HAP-1 (cell line): ENCODE results near the gene UBASH3B.
"Not testable (repeated sequence)": the region's sequence is repeated elsewhere in the genome, so short reads cannot be mapped to it uniquely, and the experiment has no call there.

Source experiments
- DNase-seq, 2 experiments: peaks; one replicate each; pipeline ENCODE4 v3.0.0-alpha.2; 2016 to 2020; ENCODE audit warnings: low spot score in 2 of 2
- H3K27me3 ChIP-seq: fragments of 250-450 bp; sonication (Bioruptor Pico); 2 replicates; pipeline ENCODE4 v1.5.1; 2020; ENCODE audit warnings: low read depth, mild to moderate bottlenecking, moderate library complexity
- H3K36me3 ChIP-seq: fragments of 250-450 bp; sonication (Bioruptor Pico); replicated peaks from 2 replicates; pipeline ENCODE4 v1.5.1; 2020; ENCODE audit warnings: mild to moderate bottlenecking
- H3K4me1 ChIP-seq: fragments of 250-450 bp; sonication (Bioruptor Pico); 2 replicates; pipeline ENCODE4 v1.5.1; 2020; ENCODE audit warnings: mild to moderate bottlenecking
- H3K4me3 ChIP-seq: fragments of 250-450 bp; sonication (Bioruptor Pico); 2 replicates; pipeline ENCODE4 v1.5.1; 2020; ENCODE audit warnings: mild to moderate bottlenecking, moderate library complexity
- H3K9me3 ChIP-seq: fragments of 250-450 bp; sonication (Bioruptor Pico); 2 replicates; pipeline ENCODE4 v1.5.1; 2020; ENCODE audit warnings: mild to moderate bottlenecking, moderate library complexity
- in situ Hi-C: fragments of 300-500 bp; cut with MboI; formaldehyde crosslinking; loops from 3 replicates; pipeline ENCODE4 v1.14.3; 2020; ENCODE audit warnings: low sequenced_read_pairs, inconsistent platforms, mixed read lengths

Gene UBASH3B, protein sequence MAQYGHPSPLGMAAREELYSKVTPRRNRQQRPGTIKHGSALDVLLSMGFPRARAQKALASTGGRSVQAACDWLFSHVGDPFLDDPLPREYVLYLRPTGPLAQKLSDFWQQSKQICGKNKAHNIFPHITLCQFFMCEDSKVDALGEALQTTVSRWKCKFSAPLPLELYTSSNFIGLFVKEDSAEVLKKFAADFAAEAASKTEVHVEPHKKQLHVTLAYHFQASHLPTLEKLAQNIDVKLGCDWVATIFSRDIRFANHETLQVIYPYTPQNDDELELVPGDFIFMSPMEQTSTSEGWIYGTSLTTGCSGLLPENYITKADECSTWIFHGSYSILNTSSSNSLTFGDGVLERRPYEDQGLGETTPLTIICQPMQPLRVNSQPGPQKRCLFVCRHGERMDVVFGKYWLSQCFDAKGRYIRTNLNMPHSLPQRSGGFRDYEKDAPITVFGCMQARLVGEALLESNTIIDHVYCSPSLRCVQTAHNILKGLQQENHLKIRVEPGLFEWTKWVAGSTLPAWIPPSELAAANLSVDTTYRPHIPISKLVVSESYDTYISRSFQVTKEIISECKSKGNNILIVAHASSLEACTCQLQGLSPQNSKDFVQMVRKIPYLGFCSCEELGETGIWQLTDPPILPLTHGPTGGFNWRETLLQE

GRCh38 chr11:122655527-122656072, at the start of gene UBASH3B:
TSS of gene UBASH3B (plus strand) at chr11:122655722. CDS start at chr11:122656050, 328 bp downstream.
- no peaks in the 10 kb centered on the region for H3K9me3 ChIP-seq
- H3K27me3 ChIP-seq: 0 out of 2 replicates have a peak, but pooled peaks cover 3% of the 10 kb centered on the region
- peak within 1 kb of the TSS; percentile 64 for H3K4me3 ChIP-seq
- H3K36me3 ChIP-seq: no peaks in the 10 kb centered on the region
- H3K4me1 ChIP-seq: no peaks in the 10 kb centered on the region
- in situ Hi-C loops: no loop called here
- DNase-seq: peak; percentile 84 to 86

GRCh38 chr11:122607162-122607561, 48.4 kb upstream of the UBASH3B start:
- H3K4me1 ChIP-seq, DNase-seq, H3K36me3 ChIP-seq, H3K27me3 ChIP-seq, H3K4me3 ChIP-seq, in situ Hi-C loops, H3K9me3 ChIP-seq: not testable (repeated sequence)

DNA sequence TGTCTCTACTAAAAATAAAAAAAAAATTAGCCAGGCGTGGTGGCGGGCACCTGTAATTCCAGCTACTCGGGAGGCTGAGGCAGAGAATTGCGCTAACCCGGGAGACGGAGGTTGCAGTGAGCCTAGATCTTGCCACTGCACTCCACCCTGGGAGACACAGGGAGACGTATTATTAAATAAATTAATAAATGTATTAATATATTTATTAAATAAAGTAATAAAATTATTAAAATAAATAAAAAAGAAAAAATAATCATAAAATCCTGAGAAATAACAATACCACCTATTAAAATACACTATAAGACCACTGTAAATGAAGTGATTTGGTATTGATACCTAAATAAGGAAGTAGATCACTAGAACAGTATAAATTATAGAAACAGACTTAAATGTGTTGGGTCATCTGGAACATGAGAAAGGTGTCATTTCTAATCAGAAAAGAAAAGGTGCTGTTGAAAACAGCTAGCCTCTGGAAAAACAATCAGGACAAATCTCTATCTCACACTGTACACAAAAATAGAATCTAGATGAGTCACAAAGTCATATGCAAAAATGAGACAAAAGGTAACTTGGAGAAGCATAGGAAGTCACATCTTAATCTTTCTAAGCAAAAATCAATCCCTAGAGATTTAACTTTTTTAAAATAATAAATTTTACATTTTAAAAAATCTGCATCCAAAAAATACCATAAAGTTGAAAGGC, 43.2 kb upstream of the UBASH3B start:
- Histone ChIP-seq H3K4me3 (no peak overlapping the region), H3K27me3 (no peaks in the 10 kb centered on the region), H3K36me3 (no peaks in the 10 kb centered on the region), H3K4me1 (no peaks in the 10 kb centered on the region), H3K9me3 (no peaks in the 10 kb centered on the region)
- in situ Hi-C loops: no loop called here
- no peak for DNase-seq

- in situ Hi-C loops: no loop called here
- DNase-seq: no peak
- no peaks in the 10 kb centered on the region for H3K36me3 ChIP-seq
- no peak overlapping the region for H3K4me3 ChIP-seq
- H3K9me3 ChIP-seq: no peaks in the 10 kb centered on the region
- no peaks in the 10 kb centered on the region for H3K4me1 ChIP-seq
- 0 out of 2 replicates have a peak, but pooled peaks cover 3% of the 10 kb centered on the region for H3K27me3 ChIP-seq
Observed at GRCh38 chr11:122616718-122617117, 38.8 kb upstream of the UBASH3B start.

DNA sequence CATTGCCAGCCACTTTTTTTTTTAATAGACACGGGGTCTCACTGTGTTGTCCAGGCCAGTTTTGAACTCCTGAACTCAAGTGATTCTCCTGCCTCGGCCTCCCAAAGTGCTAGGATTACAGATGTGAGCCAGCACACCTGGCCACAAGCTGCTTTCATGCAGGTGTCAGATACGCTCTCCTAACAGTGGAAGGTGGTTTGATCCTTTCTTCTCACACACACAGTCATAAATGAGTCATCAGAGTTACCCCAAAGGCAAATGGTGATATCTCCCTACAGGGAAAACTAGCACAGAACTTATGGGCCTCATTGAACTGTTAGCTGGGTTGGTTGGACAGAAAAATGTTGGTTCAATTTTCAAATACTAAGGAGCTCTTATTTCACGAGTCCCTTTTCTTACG, 38.2 kb upstream of the UBASH3B start:
- Histone ChIP-seq H3K9me3 (no peaks in the 10 kb centered on the region), H3K4me1 (no peaks in the 10 kb centered on the region), H3K4me3 (no peak overlapping the region), H3K27me3 (0 out of 2 replicates have a peak, but pooled peaks cover 3% of the 10 kb centered on the region), H3K36me3 (no peaks in the 10 kb centered on the region)
- no peak for DNase-seq
- in situ Hi-C loops: no loop called here

GRCh38 chr11:122617926-122618325, 37.6 kb upstream of the UBASH3B start:
- Histone ChIP-seq H3K4me1 (no peaks in the 10 kb centered on the region), H3K27me3 (0 out of 2 replicates have a peak, but pooled peaks cover 3% of the 10 kb centered on the region), H3K9me3 (no peaks in the 10 kb centered on the region), H3K4me3 (no peak overlapping the region), H3K36me3 (no peaks in the 10 kb centered on the region)
- DNase-seq: no peak
- in situ Hi-C loops: no loop called here

GRCh38 chr11:122618927-122619326, 36.6 kb upstream of the UBASH3B start:
- Histone ChIP-seq H3K27me3 (0 out of 2 replicates have a peak, but pooled peaks cover 3% of the 10 kb centered on the region), H3K4me1 (no peaks in the 10 kb centered on the region), H3K36me3 (no peaks in the 10 kb centered on the region), H3K4me3 (no peak overlapping the region), H3K9me3 (no peaks in the 10 kb centered on the region)
- no peak for DNase-seq
- in situ Hi-C loops: no loop called here

GRCh38 chr11:122619757-122620156, 35.8 kb upstream of the UBASH3B start:
- Histone ChIP-seq H3K4me3 (no peak overlapping the region), H3K36me3 (no peaks in the 10 kb centered on the region), H3K4me1 (no peaks in the 10 kb centered on the region), H3K27me3 (0 out of 2 replicates have a peak, but pooled peaks cover 3% of the 10 kb centered on the region), H3K9me3 (no peaks in the 10 kb centered on the region)
- in situ Hi-C loops: no loop called here
- no peak for DNase-seq

DNA sequence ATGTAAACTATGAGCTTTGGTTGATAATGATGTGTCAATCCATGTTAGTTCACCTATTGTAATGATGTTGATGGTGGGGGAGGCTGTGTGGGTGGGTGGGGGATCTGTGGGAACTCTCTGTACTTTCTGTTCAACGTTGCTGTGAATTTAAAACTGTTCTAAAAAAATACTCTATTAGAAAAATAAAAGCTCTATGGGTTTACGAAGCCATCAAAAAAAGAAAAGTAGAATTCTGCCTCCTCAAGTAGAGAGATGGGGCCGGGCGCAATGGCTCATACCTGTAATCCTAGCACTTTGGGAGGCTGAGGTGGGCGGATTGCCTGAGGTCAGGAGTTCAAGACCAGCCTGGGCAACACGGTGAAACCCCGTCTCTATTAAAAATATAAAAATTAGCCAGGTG, 30.0 kb upstream of the UBASH3B start:
- H3K36me3 ChIP-seq, in situ Hi-C loops, H3K27me3 ChIP-seq, H3K9me3 ChIP-seq, H3K4me1 ChIP-seq, H3K4me3 ChIP-seq, DNase-seq: not testable (repeated sequence)

- no peak for DNase-seq
- Histone ChIP-seq H3K4me1 (no peaks in the 10 kb centered on the region), H3K4me3 (no peak overlapping the region), H3K9me3 (no peaks in the 10 kb centered on the region), H3K36me3 (no peaks in the 10 kb centered on the region), H3K27me3 (no peaks in the 10 kb centered on the region)
- in situ Hi-C loops: no loop called here
Observed at GRCh38 chr11:122625976-122626665, 29.4 kb upstream of the UBASH3B start.

GRCh38 chr11:122627745-122628144, 27.8 kb upstream of the UBASH3B start:
- Histone ChIP-seq H3K36me3 (no peaks in the 10 kb centered on the region), H3K27me3 (no peaks in the 10 kb centered on the region), H3K9me3 (no peaks in the 10 kb centered on the region), H3K4me3 (no peak overlapping the region), H3K4me1 (no peaks in the 10 kb centered on the region)
- in situ Hi-C loops: no loop called here
- DNase-seq: no peak

DNA sequence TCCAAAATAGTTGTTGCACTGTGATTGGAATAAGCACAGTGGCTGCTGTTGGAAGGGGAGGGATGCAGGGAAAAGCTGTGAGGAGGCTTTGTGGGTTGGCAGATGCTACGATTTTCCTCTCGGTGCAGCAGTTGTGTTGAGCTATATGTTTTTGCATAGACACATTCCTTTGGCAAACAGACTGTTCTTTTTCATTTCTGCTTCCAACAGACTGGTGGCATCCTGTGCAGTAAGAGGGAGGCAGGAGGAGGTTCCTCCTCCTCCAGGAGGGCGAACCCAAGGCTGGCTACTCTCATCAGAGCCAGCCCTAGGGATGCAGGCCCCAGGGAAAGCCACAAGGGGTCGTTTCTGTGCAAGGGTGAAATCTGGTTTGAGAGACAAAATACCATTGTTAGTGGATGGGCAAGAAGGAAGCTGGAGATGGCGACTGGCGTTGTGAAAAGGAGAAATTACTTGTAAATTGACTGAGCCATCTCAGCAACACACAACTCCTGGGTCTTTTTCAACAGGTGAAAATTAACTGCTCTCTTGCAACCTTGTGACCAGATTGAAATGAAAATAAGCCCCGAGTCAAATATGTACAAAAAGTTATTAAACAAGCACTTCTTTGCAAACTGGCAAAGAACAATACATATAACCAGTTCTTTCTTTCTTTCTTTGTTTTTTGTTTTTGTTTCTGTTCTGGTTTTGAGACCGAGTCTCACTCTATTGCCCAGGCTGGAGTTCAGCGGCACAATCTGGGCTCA, 26.5 kb upstream of the UBASH3B start:
- Histone ChIP-seq H3K27me3 (no peaks in the 10 kb centered on the region), H3K9me3 (no peaks in the 10 kb centered on the region), H3K4me3 (no peak overlapping the region), H3K4me1 (no peaks in the 10 kb centered on the region), H3K36me3 (no peaks in the 10 kb centered on the region)
- DNase-seq: peak; percentile 44 to 78
- in situ Hi-C loops: no loop called here
